Neutrophil (primary cell): ENCODE data around the gene IL1RL2.
A peak's percentile ranks its signal among the peaks of the same experiment; 100 is the strongest.

ENCODE experiments used
- H3K27ac ChIP-seq: fragments of 200-600 bp; sonication (generic); 2 replicates; pipeline ENCODE4 v1.5.1; 2016; ENCODE audit warnings: mild to moderate bottlenecking, moderate library complexity
- H3K27me3 ChIP-seq: fragments of 200-600 bp; sonication (generic); 2 replicates; pipeline ENCODE4 v1.6.0; 2016; ENCODE audit warnings: mild to moderate bottlenecking
- H3K36me3 ChIP-seq: fragments of 200-600 bp; sonication (generic); 2 replicates; pipeline ENCODE4 v1.5.1; 2017
- H3K4me1 ChIP-seq, 2 experiments: fragments of 200-600 bp in 1 of 2; sonication (generic) in 1 of 2; 1 replicate in 1 of 2; 2 replicates in 1 of 2; pipeline versions ENCODE4 v1.5.1 to v1.6.1; 2013 to 2016; ENCODE audit warnings: low read depth in 1 of 2, low read length in 1 of 2, mild to moderate bottlenecking in 1 of 2, moderate library complexity in 1 of 2; ENCODE audit not compliant: control insufficient read depth in 1 of 2, insufficient read depth in 1 of 2
- H3K4me3 ChIP-seq, 2 experiments: fragments of 200-600 bp in 1 of 2; sonication (generic) in 1 of 2; 1 replicate in 1 of 2; 2 replicates in 1 of 2; pipeline ENCODE4 v1.5.1; 2013 to 2016; ENCODE audit warnings: low read depth in 1 of 2, low read length in 1 of 2, mild to moderate bottlenecking in 1 of 2, moderate library complexity in 1 of 2
- H3K9me3 ChIP-seq: fragments of 200-600 bp; sonication (generic); 2 replicates; pipeline ENCODE4 v1.5.1; 2016
- CTCF ChIP-seq: fragments of 200-600 bp; sonication (generic); IDR thresholded peaks from 2 replicates; pipeline ENCODE4 v1.5.1; 2016; ENCODE audit warnings: antibody characterized with exemption

Gene IL1RL2

GRCh38 chr2:102267774-102268173, 81.0 kb downstream of the IL1RL2 start:
- Histone ChIP-seq H3K4me1 (peaks cover 3 to 17% of the 10 kb centered on the region in 2 experiments), H3K27ac (no peak overlapping the region), H3K27me3 (peaks cover 4% of the 10 kb centered on the region), H3K36me3 (no peaks in the 10 kb centered on the region), H3K9me3 (no peaks in the 10 kb centered on the region), H3K4me3 (no peak overlapping the region)
- no peak for TF ChIP-seq CTCF

GRCh38 chr2:102268510-102269199, 81.8 kb downstream of the IL1RL2 start:
- no peak for TF ChIP-seq CTCF
- Histone ChIP-seq H3K9me3 (no peaks in the 10 kb centered on the region), H3K27ac (no peak overlapping the region), H3K4me1 (peaks cover 5 to 17% of the 10 kb centered on the region in 2 experiments), H3K4me3 (no peak overlapping the region), H3K36me3 (no peaks in the 10 kb centered on the region), H3K27me3 (peaks cover 4% of the 10 kb centered on the region)

GRCh38 chr2:102269200-102269524, 82.3 kb downstream of the IL1RL2 start:
- peaks cover 4% of the 10 kb centered on the region for H3K27me3 ChIP-seq
- peaks cover 10 to 22% of the 10 kb centered on the region in 2 experiments for H3K4me1 ChIP-seq
- TF ChIP-seq CTCF: no peak
- H3K36me3 ChIP-seq: no peaks in the 10 kb centered on the region
- H3K4me3 ChIP-seq: no peak overlapping the region
- H3K9me3 ChIP-seq: no peaks in the 10 kb centered on the region
- H3K27ac ChIP-seq: no peak overlapping the region

GRCh38 chr2:102271844-102272243, 85.0 kb downstream of the IL1RL2 start:
- peaks cover 4% of the 10 kb centered on the region for H3K27me3 ChIP-seq

GRCh38 chr2:102273619-102274211, 86.9 kb downstream of the IL1RL2 start:
- H3K27ac ChIP-seq: peak overlapping the region; percentile 72
- peaks cover 14 to 28% of the 10 kb centered on the region in 2 experiments for H3K4me1 ChIP-seq
- H3K9me3 ChIP-seq: no peaks in the 10 kb centered on the region
- peaks cover 4% of the 10 kb centered on the region for H3K27me3 ChIP-seq
- no peaks in the 10 kb centered on the region for H3K36me3 ChIP-seq
- H3K4me3 ChIP-seq: no peak overlapping the region
- no peak for TF ChIP-seq CTCF

More at GRCh38 chr2:102271844-102272243, 85.0 kb downstream of the IL1RL2 start:
- no peak overlapping the region for H3K4me3 ChIP-seq
- peaks cover 14 to 30% of the 10 kb centered on the region in 2 experiments for H3K4me1 ChIP-seq
- H3K36me3 ChIP-seq: no peaks in the 10 kb centered on the region
- H3K9me3 ChIP-seq: no peaks in the 10 kb centered on the region
- no peak for TF ChIP-seq CTCF
- H3K27ac ChIP-seq: no peak overlapping the region
